ENCODE measurements around the gene MASP2.

- peak; percentile 59; the same call in 1 of the 2 replicates for TF ChIP-seq POLR2AphosphoS5 (IDR thresholded peaks at IDR 0.05; ENCODE audit: low read depth, low read length)
- TF ChIP-seq POLR2A (IDR thresholded peaks at IDR 0.05; ENCODE audit: low read depth, low read length) = no peak
- TF ChIP-seq POU2F2 (IDR thresholded peaks at IDR 0.05; ENCODE audit: low read depth, low read length) = no peak
- no peak for TF ChIP-seq SPI1 (IDR thresholded peaks at IDR 0.05; ENCODE audit: low read depth, low read length)
- no peak for TF ChIP-seq TAF1 (IDR thresholded peaks at IDR 0.05; ENCODE audit: low read depth, low read length)
- TF ChIP-seq PAX5 (IDR thresholded peaks at IDR 0.05; ENCODE audit: insufficient read depth, low read length, severe bottlenecking) = no peak
Measured at GRCh38 chr1:11026903-11027302, 20.1 kb downstream of the MASP2 start.

Measured in GM12891 (cell line).